Measurements from ENCODE around the gene TAOK3.

The TAOK3 gene

DNA sequence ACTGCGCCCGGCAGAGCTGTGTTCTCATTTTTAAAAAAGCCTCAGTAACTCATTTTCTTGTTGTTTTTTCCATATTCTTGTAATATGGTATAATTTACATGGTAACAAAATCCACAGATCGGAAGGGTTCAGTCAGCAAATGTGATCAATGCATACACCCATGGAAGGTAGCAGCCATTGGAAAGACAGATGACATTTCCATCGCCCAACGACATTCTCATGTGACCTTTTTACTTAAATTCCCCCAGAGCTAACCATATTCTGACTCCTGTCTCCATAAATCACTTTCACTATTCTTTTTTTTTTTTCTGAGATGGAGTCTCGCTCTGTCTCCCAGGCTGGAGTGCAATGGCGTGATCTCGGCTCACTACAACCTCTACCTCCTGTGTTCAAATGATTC is 231.9 kb downstream of the TAOK3 start:
- no peaks in the 10 kb centered on the region for H3F3A ChIP-seq (ENCODE audit: insufficient read depth)
- no peak overlapping the region for H2AFZ ChIP-seq (ENCODE audit: low read depth, low read length, severe bottlenecking)
- no peaks in the 10 kb centered on the region for H3K27me3 ChIP-seq (ENCODE audit: low read length)
- H3K36me3 ChIP-seq (ENCODE audit: low read length): no peaks in the 10 kb centered on the region
- H3K9me2 ChIP-seq (replicated peaks; ENCODE audit: insufficient read depth, low read length): no peaks in the 10 kb centered on the region
- H3K27ac ChIP-seq (ENCODE audit: low read depth, low read length): no peak overlapping the region
- H3K9ac ChIP-seq (ENCODE audit: low read length): no peak overlapping the region
- H4K20me1 ChIP-seq (ENCODE audit: low read depth, low read length): no peaks in the 10 kb centered on the region
- no peak overlapping the region for H3K4me3 ChIP-seq (ENCODE audit: insufficient read depth, low read length, poor library complexity, severe bottlenecking)
- no peak overlapping the region for H3K4me2 ChIP-seq (ENCODE audit: low read depth, low read length, poor library complexity, severe bottlenecking)
- peaks cover 20% of the 10 kb centered on the region for H3K79me2 ChIP-seq (ENCODE audit: insufficient read depth, low read length)
- no peak for TF ChIP-seq EZH2phosphoT487 (conservative IDR thresholded peaks at IDR 0.05; ENCODE audit: low read length)
- no peak for TF ChIP-seq CTCF (IDR thresholded peaks at IDR 0.05; ENCODE audit: insufficient read depth, low read length, poor library complexity, severe bottlenecking)
- no peaks in the 10 kb centered on the region for H3K9me3 ChIP-seq (ENCODE audit: insufficient read depth, low read length)

- peak overlapping the region; percentile 20; the same call in 1 of the 2 replicates for H3K27ac ChIP-seq (ENCODE audit: low read depth, low read length)
- no peaks in the 10 kb centered on the region for H4K20me1 ChIP-seq (ENCODE audit: low read depth, low read length)
- H3K4me3 ChIP-seq (ENCODE audit: insufficient read depth, low read length, poor library complexity, severe bottlenecking): peak overlapping the region; percentile 72
- no peak for TF ChIP-seq CTCF (IDR thresholded peaks at IDR 0.05; ENCODE audit: insufficient read depth, low read length, poor library complexity, severe bottlenecking)
- TF ChIP-seq EZH2phosphoT487 (conservative IDR thresholded peaks at IDR 0.05; ENCODE audit: low read length): no peak
- H2AFZ ChIP-seq (ENCODE audit: low read depth, low read length, severe bottlenecking): no peak overlapping the region
- H3K27me3 ChIP-seq (ENCODE audit: low read length): no peaks in the 10 kb centered on the region
- peak overlapping the region; percentile 94 for H3K9ac ChIP-seq (ENCODE audit: low read length)
- no peaks in the 10 kb centered on the region for H3K9me3 ChIP-seq (ENCODE audit: insufficient read depth, low read length)
- 0 out of 2 replicates have a peak, but pooled peaks cover 3% of the 10 kb centered on the region for H3F3A ChIP-seq (ENCODE audit: insufficient read depth)
- no peaks in the 10 kb centered on the region for H3K9me2 ChIP-seq (replicated peaks; ENCODE audit: insufficient read depth, low read length)
- H3K4me2 ChIP-seq (ENCODE audit: low read depth, low read length, poor library complexity, severe bottlenecking): peak overlapping the region; percentile 65
- no peaks in the 10 kb centered on the region for H3K36me3 ChIP-seq (ENCODE audit: low read length)
- peaks cover 20% of the 10 kb centered on the region for H3K79me2 ChIP-seq (ENCODE audit: insufficient read depth, low read length)
Measured at GRCh38 chr12:118137148-118137678, 235.5 kb downstream of the TAOK3 start.

DNA sequence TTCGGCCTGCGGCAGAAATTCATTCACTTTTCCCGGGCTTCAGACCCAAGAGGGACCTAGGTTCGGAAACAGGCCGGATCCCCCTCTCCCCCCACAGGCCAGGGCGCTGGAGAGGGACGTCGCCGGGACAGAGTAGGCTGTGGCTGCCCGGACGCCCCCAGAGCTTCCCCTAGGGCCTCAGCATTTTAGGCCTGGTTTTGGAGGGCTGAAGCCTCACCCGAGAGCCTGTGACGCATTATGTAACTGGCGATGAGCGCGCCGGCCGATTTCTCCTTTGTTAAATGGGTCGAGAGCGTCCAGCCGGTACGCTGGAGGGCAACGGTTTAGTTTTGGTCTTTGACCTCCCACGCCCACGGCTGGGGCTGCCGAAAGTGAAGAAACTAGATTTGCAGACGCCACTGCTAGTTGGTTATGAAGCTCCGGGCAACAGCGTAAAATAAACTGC is 236.1 kb downstream of the TAOK3 start:
- TF ChIP-seq CTCF (IDR thresholded peaks at IDR 0.05; ENCODE audit: insufficient read depth, low read length, poor library complexity, severe bottlenecking) (no peak), EZH2phosphoT487 (conservative IDR thresholded peaks at IDR 0.05; ENCODE audit: low read length) (no peak)
- peaks cover 20% of the 10 kb centered on the region for H3K79me2 ChIP-seq (ENCODE audit: insufficient read depth, low read length)
- H3K9ac ChIP-seq (ENCODE audit: low read length): peak overlapping the region; percentile 94
- no peaks in the 10 kb centered on the region for H4K20me1 ChIP-seq (ENCODE audit: low read depth, low read length)
- H3K27ac ChIP-seq (ENCODE audit: low read depth, low read length): peak overlapping the region; percentile 20; the same call in 1 of the 2 replicates
- H3K9me2 ChIP-seq (replicated peaks; ENCODE audit: insufficient read depth, low read length): no peaks in the 10 kb centered on the region
- no peaks in the 10 kb centered on the region for H3K9me3 ChIP-seq (ENCODE audit: insufficient read depth, low read length)
- 0 out of 2 replicates have a peak, but pooled peaks cover 3% of the 10 kb centered on the region for H3F3A ChIP-seq (ENCODE audit: insufficient read depth)
- peak overlapping the region; percentile 65 for H3K4me2 ChIP-seq (ENCODE audit: low read depth, low read length, poor library complexity, severe bottlenecking)
- no peaks in the 10 kb centered on the region for H3K27me3 ChIP-seq (ENCODE audit: low read length)
- no peaks in the 10 kb centered on the region for H3K36me3 ChIP-seq (ENCODE audit: low read length)
- peak overlapping the region; percentile 92 for H2AFZ ChIP-seq (ENCODE audit: low read depth, low read length, severe bottlenecking)
- peak overlapping the region; percentile 72 for H3K4me3 ChIP-seq (ENCODE audit: insufficient read depth, low read length, poor library complexity, severe bottlenecking)

All from SU-DHL-6 (cell line).